ENCODE data around the gene FMNL3. TPM values are rescaled to one million over a fixed set of nuclear protein-coding genes. Genes with fewer than 3 reads are reported as not detected.
A peak's percentile ranks its signal among the peaks of the same experiment; 100 is the strongest.

The FMNL3 gene
- total RNA-seq, 1 donor from 2014 or later = 58.4 TPM

GRCh38 chr12:49689237-49689636, 18.0 kb downstream of the FMNL3 start:
- H3K27ac ChIP-seq (ENCODE audit: low read depth, low read length) = no peak overlapping the region
- no peaks in the 10 kb centered on the region for H3K27me3 ChIP-seq (ENCODE audit: insufficient read depth, low read length)
- H3K4me3 ChIP-seq (ENCODE audit: insufficient read depth, low read depth, low read length) = no peak overlapping the region
- no peak overlapping the region for H2AFZ ChIP-seq (ENCODE audit: low read depth, low read length)
- H3K27me3 Mint-ChIP-seq (ENCODE audit: low read depth, unreplicated experiment) = no peaks in the 10 kb centered on the region
- H3K9me3 ChIP-seq (ENCODE audit: insufficient read depth, low read depth, low read length) = no peaks in the 10 kb centered on the region
- peaks cover 6% of the 10 kb centered on the region for H3K4me1 ChIP-seq (ENCODE audit: insufficient read depth, low read length)
- H3K27ac Mint-ChIP-seq (ENCODE audit: unreplicated experiment) = no peak overlapping the region
- peaks cover 16% of the 10 kb centered on the region for H3K4me1 Mint-ChIP-seq (ENCODE audit: low read depth, unreplicated experiment)
- peaks cover 7% of the 10 kb centered on the region for H3K36me3 Mint-ChIP-seq (ENCODE audit: low read depth, unreplicated experiment)
- no peak overlapping the region for H3K9ac ChIP-seq (ENCODE audit: low read length)
- TF ChIP-seq CTCF (IDR thresholded peaks at IDR 0.05; ENCODE audit: insufficient read depth, low read depth, low read length) (no peak), EZH2 (IDR thresholded peaks at IDR 0.05; ENCODE audit: insufficient read depth, low read length) (no peak)
- no peak overlapping the region for H3K4me2 ChIP-seq (ENCODE audit: low read length)
- H4K20me1 ChIP-seq (ENCODE audit: insufficient read depth, low read length) = peaks cover 73% of the 10 kb centered on the region
- H3K9me3 Mint-ChIP-seq (ENCODE audit: unreplicated experiment) = no peaks in the 10 kb centered on the region
- H3K4me3 Mint-ChIP-seq (ENCODE audit: unreplicated experiment) = no peak overlapping the region
- H3K36me3 ChIP-seq (ENCODE audit: insufficient read depth, low read length) = no peaks in the 10 kb centered on the region
- DNase-seq (ENCODE audit: low read depth) (no peak), FAIRE-seq (no peak)
- peaks cover 92% of the 10 kb centered on the region for H3K79me2 ChIP-seq (ENCODE audit: insufficient read depth, low read length)

- FAIRE-seq (no peak), DNase-seq (ENCODE audit: low read depth) (no peak)
- no peak overlapping the region for H3K27ac ChIP-seq (ENCODE audit: low read depth, low read length)
- H3K79me2 ChIP-seq (ENCODE audit: insufficient read depth, low read length) = peaks cover 94% of the 10 kb centered on the region
- no peaks in the 10 kb centered on the region for H3K27me3 ChIP-seq (ENCODE audit: insufficient read depth, low read length)
- no peak for TF ChIP-seq CTCF (IDR thresholded peaks at IDR 0.05; ENCODE audit: insufficient read depth, low read depth, low read length)
- TF ChIP-seq EZH2 (IDR thresholded peaks at IDR 0.05; ENCODE audit: insufficient read depth, low read length) = no peak
- peaks cover 27% of the 10 kb centered on the region for H3K4me1 Mint-ChIP-seq (ENCODE audit: low read depth, unreplicated experiment)
- H3K27ac Mint-ChIP-seq (ENCODE audit: unreplicated experiment) = no peak overlapping the region
- no peaks in the 10 kb centered on the region for H3K27me3 Mint-ChIP-seq (ENCODE audit: low read depth, unreplicated experiment)
- peaks cover 4% of the 10 kb centered on the region for H3K36me3 Mint-ChIP-seq (ENCODE audit: low read depth, unreplicated experiment)
- no peak overlapping the region for H3K4me2 ChIP-seq (ENCODE audit: low read length)
- H3K9me3 ChIP-seq (ENCODE audit: insufficient read depth, low read depth, low read length) = no peaks in the 10 kb centered on the region
- H3K36me3 ChIP-seq (ENCODE audit: insufficient read depth, low read length) = no peaks in the 10 kb centered on the region
- H4K20me1 ChIP-seq (ENCODE audit: insufficient read depth, low read length) = peaks cover 77% of the 10 kb centered on the region
- H3K4me3 ChIP-seq (ENCODE audit: insufficient read depth, low read depth, low read length) = no peak overlapping the region
- H3K9ac ChIP-seq (ENCODE audit: low read length) = no peak overlapping the region
- no peak overlapping the region for H3K4me3 Mint-ChIP-seq (ENCODE audit: unreplicated experiment)
- no peaks in the 10 kb centered on the region for H3K9me3 Mint-ChIP-seq (ENCODE audit: unreplicated experiment)
- H3K4me1 ChIP-seq (ENCODE audit: insufficient read depth, low read length) = peaks cover 9% of the 10 kb centered on the region
- H2AFZ ChIP-seq (ENCODE audit: low read depth, low read length) = no peak overlapping the region
Observed at GRCh38 chr12:49687941-49688340, 19.3 kb downstream of the FMNL3 start.

DNA sequence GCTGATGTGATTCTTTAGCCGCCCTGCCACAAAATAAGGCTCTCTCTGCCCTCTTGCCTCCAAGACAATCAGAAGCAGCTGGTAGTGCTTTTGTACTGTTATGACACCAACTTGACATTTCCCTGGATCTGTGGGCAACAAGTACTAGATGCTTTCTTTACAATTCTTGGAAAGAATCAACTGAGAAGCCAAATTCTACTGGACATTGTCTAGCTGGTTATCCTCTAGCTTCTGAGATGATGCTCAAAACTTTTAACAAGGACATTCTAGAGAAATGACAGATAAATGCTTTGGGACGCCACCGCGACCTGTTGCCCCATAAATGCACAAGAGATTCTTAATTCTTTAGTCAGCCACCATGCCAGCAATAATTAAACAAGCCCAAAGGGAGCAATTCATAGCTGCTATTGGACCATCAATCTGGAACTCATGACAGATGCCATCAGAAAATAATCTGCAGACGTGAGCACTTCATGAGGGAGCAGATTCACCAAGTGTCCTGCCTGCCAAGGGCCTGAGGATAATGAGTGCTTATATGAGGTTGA, 22.8 kb downstream of the FMNL3 start:
- Mint-ChIP-seq H3K27ac (ENCODE audit: unreplicated experiment) (peak overlapping the region; percentile 35), H3K9me3 (ENCODE audit: unreplicated experiment) (no peaks in the 10 kb centered on the region), H3K4me1 (ENCODE audit: low read depth, unreplicated experiment) (peaks cover 28% of the 10 kb centered on the region), H3K27me3 (ENCODE audit: low read depth, unreplicated experiment) (no peaks in the 10 kb centered on the region), H3K4me3 (ENCODE audit: unreplicated experiment) (no peak overlapping the region), H3K36me3 (ENCODE audit: low read depth, unreplicated experiment) (peaks cover 3% of the 10 kb centered on the region)
- DNase-seq (ENCODE audit: low read depth) (no peak), FAIRE-seq (no peak)
- no peaks in the 10 kb centered on the region for H3K9me3 ChIP-seq (ENCODE audit: insufficient read depth, low read depth, low read length)
- H3K4me1 ChIP-seq (ENCODE audit: insufficient read depth, low read length) = peaks cover 9% of the 10 kb centered on the region
- no peaks in the 10 kb centered on the region for H3K36me3 ChIP-seq (ENCODE audit: insufficient read depth, low read length)
- H3K4me2 ChIP-seq (ENCODE audit: low read length) = no peak overlapping the region
- H3K27ac ChIP-seq (ENCODE audit: low read depth, low read length) = no peak overlapping the region
- no peak overlapping the region for H3K9ac ChIP-seq (ENCODE audit: low read length)
- no peak overlapping the region for H3K4me3 ChIP-seq (ENCODE audit: insufficient read depth, low read depth, low read length)
- H4K20me1 ChIP-seq (ENCODE audit: insufficient read depth, low read length) = peaks cover 81% of the 10 kb centered on the region
- no peaks in the 10 kb centered on the region for H3K27me3 ChIP-seq (ENCODE audit: insufficient read depth, low read length)
- H2AFZ ChIP-seq (ENCODE audit: low read depth, low read length) = no peak overlapping the region
- H3K79me2 ChIP-seq (ENCODE audit: insufficient read depth, low read length) = peaks cover 93% of the 10 kb centered on the region
- TF ChIP-seq CTCF (IDR thresholded peaks at IDR 0.05; ENCODE audit: insufficient read depth, low read depth, low read length) (no peak), EZH2 (IDR thresholded peaks at IDR 0.05; ENCODE audit: insufficient read depth, low read length) (no peak)

Measured in astrocyte (in vitro differentiated cells and primary cell).